Stimulated activated CD4-positive, alpha-beta T cell treated with anti-CD3 and anti-CD28 coated beads, Interleukin-1b, Interleukin-23, amount 100 ng/mL, for 4 hours (primary cell): ENCODE results near the gene TEAD4.

Experiments
- DNase-seq, 2 donors: peaks; one replicate each; pipeline ENCODE4 v3.0.0-alpha.2; 2020; ENCODE audit warnings: low read depth in 2 of 2

Gene TEAD4

DNA sequence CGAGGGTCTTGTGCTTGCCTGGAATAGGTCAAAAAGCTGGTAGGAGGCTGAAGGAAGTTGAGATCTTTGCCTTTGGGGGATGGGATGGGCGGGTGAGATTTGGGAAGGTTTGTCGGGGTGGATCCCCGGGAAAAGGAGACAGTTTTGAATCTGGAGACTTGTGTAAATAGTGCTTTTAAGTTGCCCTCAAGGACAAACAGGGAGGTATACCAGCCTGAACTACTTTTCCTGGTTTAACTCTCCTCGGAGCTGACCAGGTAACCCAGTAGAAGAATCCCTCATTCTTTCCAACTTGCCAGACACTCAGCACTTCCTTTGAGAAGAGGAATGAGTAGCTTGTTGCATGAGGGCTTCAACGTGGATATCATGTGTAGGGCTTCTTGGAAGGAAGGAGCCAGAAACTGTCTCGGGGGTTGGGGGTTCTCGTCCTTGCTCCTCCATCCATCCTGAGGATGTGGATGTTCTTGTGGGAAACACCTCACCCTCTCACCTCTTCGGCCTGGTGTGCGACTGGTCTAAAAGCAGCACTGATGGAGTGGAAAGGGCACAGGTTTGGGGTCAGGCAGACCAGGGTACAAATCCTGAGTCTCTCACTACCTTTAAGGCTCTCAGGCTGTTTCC, 1.9 kb downstream of the TEAD4 start:
- no peak for DNase-seq

DNA sequence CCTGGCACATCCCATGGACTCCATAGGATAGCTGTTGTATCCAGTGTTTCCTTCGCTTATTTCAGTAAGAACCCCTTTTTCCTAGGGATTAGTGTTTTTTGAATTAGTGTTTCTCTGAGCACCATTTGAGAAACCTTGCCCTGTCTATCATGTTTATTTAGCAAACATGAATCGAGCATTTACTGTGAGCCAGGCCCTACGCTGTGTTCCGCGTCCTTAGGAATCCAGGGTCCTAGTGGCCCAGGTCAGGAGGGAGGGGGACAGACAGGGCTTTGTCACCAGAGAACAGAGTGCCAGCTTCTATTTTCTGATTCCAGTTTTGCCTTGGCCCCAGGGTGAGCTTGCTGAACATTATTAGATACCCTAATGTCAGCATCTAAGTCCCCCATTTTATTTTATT, 2.5 kb downstream of the TEAD4 start:
- no peak for DNase-seq

GRCh38 chr12:2963154-2963759, 4.1 kb downstream of the TEAD4 start:
- DNase-seq = no peak

DNA sequence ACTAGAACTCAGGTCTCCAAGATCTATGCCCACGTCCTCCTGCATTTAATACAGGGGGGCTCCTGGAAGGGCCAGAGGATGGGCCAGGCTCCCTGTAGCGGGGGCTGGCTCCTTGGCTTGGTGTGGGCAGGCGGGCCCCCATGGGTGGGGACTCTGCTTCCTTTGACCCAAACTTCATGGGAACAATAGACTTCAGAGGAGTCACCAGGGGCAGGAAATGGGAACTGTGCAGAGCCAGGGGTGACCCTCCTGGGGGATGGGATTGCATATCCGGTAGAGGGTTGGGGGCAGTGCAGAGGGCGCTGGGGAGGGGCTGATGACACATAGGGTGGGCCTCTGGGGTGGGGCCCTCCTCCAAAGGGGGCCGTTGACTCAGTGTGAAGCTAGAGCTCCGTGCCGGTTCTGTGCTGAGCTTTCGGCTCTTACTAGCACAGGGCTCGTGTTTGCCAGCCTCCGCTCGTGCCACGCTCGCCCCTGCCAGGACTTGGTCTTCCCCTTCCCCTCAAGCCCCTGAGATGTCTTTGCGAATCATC, 4.6 kb downstream of the TEAD4 start:
- no peak for DNase-seq

GRCh38 chr12:2967651-2968050, 8.5 kb downstream of the TEAD4 start:
- DNase-seq = no peak

GRCh38 chr12:2970744-2971143, 11.5 kb downstream of the TEAD4 start:
- no peak for DNase-seq

DNA sequence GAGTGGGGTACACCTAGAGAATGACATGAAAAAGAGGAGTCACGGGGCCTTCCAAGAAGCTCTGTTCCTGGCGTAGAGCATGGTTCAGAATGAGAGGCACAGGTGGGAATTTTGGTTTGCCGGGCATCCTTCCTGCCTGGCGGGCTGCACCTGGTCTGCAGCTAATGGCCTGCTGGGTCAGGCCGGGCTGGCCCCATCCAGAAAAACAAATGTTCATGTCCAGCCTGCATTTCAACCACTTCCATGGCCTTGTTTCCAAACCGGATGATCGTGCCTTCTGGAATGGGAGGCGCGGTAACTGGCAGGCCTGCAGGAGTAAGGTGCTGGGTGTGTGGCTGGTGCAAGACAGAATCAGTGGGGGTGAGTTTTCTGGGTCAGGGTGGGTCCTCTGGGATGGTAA, 14.4 kb downstream of the TEAD4 start:
- no peak for DNase-seq

GRCh38 chr12:2974560-2974971, 15.4 kb downstream of the TEAD4 start:
- DNase-seq = no peak

DNA sequence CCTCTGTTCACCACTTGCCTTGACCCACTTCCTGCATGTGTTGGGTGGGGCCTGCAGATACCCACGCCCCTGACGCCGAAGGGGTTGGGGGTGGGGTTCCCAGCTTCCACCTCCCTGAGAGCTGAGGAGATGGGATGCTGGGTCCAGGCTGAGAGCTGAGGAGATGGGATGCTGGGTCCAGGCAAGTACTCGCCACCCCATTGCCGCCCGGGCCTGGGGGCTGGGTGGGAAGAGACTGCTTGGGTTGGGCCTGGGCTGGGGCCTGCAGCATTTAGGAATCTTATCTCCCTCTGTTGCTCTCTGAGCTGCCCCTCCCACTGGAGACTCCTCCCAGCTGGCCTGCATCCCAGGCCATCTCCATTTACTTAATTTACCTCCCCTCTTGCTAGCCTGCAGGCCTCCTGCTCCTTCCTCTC, 17.4 kb downstream of the TEAD4 start:
- DNase-seq = no peak

GRCh38 chr12:2977776-2978175, 18.6 kb downstream of the TEAD4 start:
- no peak for DNase-seq

DNA sequence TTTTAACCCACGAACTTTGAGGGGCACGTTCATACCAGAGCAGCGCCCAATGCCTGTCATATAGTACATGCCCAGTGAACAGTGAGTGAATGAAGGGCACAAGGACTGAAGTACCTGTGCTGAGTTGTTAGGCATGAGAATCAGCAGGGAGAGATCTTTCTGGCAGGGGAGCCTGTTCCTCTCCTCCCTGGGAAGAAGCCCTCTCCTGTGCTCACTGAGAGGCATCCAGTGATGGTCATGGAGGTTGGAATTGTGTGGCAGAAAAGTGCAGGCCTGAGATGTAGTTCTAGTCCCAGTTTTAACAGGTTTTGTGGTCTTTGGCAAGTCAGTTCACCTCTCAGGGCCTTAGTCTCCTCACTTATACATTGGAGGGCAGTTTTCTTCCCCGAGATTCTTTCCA, 20.6 kb downstream of the TEAD4 start:
- no peak for DNase-seq

DNA sequence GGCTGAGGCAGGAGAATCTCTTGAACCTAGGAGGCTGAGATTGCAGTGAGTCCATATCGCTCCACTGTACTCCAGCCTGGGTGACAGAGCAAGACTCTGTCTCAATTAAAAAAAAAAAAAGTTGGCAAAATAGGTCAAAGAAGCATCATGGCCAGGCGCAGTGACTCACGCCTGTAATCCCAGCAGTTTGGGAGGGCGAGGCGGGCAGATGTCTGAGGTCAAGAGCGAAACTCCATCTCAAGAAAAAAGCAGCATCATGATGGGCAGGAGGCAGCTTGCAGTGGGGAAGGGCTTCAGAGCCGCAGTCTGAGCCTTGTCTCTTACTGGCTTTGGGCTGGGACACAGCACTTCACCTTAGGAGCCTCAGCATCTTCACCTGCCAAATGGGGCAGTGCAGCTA, 21.4 kb downstream of the TEAD4 start:
- DNase-seq = no peak

DNA sequence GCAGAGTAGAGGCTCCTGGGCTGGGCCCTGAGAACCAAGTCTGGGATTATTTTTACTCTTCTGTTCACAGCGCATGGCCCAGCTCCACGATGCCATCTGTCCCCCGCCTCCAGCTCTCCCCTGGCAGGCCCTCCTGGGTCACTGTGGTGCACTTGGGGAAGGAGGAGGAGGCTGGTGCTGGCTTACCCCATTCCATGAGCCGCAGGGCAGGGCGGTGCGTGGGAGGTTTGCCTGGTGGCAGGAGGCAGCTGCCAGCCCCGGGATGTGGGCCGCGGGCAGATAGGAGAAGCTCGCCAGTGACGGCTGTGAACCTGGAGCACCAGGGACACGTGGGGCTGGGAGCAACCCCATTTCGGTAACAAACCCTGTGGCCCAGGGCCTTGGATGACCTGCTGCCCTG, 23.2 kb downstream of the TEAD4 start:
- DNase-seq = no peak

GRCh38 chr12:2984249-2984648, 25.1 kb downstream of the TEAD4 start:
- DNase-seq = no peak

DNA sequence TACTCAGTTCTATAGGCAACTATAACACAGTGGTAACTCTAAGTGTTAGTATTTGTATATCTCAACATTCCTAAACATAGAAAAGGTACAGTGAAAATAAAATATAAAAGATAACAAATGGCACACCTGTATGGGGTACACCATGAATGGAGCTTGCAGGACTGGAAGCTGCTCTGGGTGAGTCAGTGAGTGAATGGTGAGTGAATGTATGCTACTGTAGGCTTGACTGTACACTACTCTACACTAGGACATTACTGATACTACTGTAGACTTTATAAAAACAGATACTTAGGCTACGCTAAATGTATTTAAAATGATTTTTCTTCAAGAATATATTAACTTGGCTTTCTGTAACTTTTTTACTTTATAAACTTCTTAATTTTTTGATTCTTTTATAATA, 25.5 kb downstream of the TEAD4 start:
- DNase-seq = no peak

DNA sequence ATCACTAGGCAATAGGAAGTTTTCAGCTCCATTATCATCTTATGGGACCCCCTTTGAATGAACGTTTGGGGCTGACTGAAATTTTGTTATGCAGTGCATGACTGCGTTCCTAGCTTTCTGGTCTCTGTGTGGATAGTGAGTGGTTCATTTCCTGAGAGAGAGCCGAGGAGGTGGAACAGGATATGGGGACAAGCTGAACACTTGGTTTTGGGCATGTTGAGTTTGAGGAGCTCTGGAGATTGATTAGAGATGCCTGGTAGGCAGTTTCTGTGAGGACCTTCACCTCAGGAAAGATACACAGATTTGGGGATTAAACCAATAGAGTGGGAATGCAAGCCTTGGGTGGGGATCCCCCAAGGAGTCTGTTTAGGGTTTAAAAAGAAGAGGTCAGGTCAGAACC, 27.7 kb downstream of the TEAD4 start:
- no peak for DNase-seq

- DNase-seq = no peak
Measured at GRCh38 chr12:2988494-2988893, 29.3 kb downstream of the TEAD4 start.

GRCh38 chr12:2992724-2993123, 33.5 kb downstream of the TEAD4 start:
- no peak for DNase-seq

- DNase-seq = no peak
Measured at GRCh38 chr12:2997989-2998670, 38.9 kb downstream of the TEAD4 start.

DNA sequence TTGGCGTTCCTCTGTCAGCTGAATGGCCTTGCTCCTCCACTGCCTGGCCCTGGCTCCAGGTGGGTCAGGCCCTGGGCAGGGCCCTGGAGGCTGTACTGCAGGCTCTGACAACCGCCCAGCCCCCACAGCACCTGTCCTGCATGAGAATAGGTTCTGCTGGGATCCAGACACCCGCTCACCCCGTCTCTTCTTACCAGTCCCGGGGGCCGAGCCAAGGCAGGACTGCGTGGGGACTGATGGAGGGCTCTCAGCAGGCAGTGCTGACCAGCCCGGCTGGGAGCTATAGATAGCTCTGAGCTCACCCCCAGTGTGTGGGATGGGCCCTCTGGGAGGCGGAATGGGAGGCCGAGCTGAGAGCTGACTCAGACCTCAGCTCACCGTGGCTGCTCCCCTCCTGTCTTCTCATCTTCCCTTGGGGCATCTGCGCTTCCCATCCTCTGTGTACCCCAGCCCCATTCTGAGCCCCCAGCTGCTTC, 39.6 kb downstream of the TEAD4 start:
- no peak for DNase-seq

GRCh38 chr12:2999265-2999841, 40.2 kb downstream of the TEAD4 start:
- DNase-seq = no peak

- no peak for DNase-seq
Measured at GRCh38 chr12:3000548-3001275, 41.5 kb downstream of the TEAD4 start.
